Measurements from ENCODE around the gene CYP2D6.

CYP2D6 gene

GRCh38 chr22:42084874-42085273 lies 45.7 kb downstream of the CYP2D6 start:
- DNase-seq (ENCODE audit: low read depth), result no peak

- DNase-seq (ENCODE audit: low read depth), result no peak
Measured at GRCh38 chr22:42083119-42083518, 47.5 kb downstream of the CYP2D6 start.

GRCh38 chr22:42080287-42080686 lies 50.3 kb downstream of the CYP2D6 start:
- DNase-seq (ENCODE audit: low read depth), result no peak

GRCh38 chr22:42079319-42080251 lies 51.0 kb downstream of the CYP2D6 start, which contains the start of gene SMDT1:
SMDT1 (plus strand) TSS chr22:42079700; CDS start chr22:42079769, 69 bp downstream.
- DNase-seq (ENCODE audit: low read depth), result peak; percentile 84

GRCh38 chr22:42078469-42079318 lies 51.9 kb downstream of the CYP2D6 start:
- DNase-seq (ENCODE audit: low read depth), result no peak

- DNase-seq (ENCODE audit: low read depth), result no peak
Measured at GRCh38 chr22:42077486-42078125, 53.0 kb downstream of the CYP2D6 start.

- no peak for DNase-seq (ENCODE audit: low read depth)
Measured at GRCh38 chr22:42076764-42077485, 53.7 kb downstream of the CYP2D6 start.
